HL-60 (cell line): ENCODE results near the gene HLA-DQA1.

Experiments used
- GABPA ChIP-seq: IDR thresholded peaks from 2 replicates; pipeline ENCODE4 v1.6.1; 2012; ENCODE audit warnings: low read depth
- POLR2AphosphoS5 ChIP-seq: IDR thresholded peaks from 2 replicates; pipeline ENCODE4 v1.6.1; 2012; ENCODE audit warnings: low read depth
- SPI1 ChIP-seq: IDR thresholded peaks from 2 replicates; pipeline ENCODE4 v1.6.1; 2012; ENCODE audit warnings: low read depth, mild to moderate bottlenecking, borderline replicate concordance
- TF ChIP-seq, protein P1 (sequence below): IDR thresholded peaks from one replicate; pipeline ENCODE4 v1.5.1; 2011; ENCODE audit warnings: low read length, control low read depth, inconsistent platforms; ENCODE audit not compliant: insufficient read depth
- TF ChIP-seq, protein P2 (sequence below): IDR thresholded peaks from 2 replicates; pipeline ENCODE4 v1.6.1; 2012; ENCODE audit warnings: low read depth; ENCODE audit not compliant: insufficient replicate concordance

DNA sequence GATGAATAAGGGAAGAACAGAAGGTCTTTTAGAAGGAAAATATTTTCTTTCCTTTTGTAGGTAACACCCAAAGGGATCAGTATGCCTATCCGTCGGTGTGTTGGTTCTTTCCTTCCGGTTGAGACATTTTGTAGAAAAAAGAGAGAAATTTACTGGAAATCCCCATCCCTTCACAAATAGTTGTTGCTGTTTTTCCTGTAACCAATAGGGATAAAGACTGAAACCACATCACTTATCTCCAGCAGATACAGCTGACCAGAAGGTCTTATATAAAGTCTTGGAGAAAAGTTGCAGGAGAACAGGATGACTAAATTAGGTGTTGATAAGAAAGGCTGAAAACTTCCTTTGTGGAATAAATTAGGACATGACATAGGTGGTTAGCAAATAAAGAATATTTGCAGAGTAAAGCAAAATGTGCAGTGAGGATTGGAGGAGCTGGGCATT lies 32.8 kb upstream of the HLA-DQA1 start:
- TF ChIP-seq POLR2AphosphoS5, result no peak
- TF ChIP-seq, protein P1, sequence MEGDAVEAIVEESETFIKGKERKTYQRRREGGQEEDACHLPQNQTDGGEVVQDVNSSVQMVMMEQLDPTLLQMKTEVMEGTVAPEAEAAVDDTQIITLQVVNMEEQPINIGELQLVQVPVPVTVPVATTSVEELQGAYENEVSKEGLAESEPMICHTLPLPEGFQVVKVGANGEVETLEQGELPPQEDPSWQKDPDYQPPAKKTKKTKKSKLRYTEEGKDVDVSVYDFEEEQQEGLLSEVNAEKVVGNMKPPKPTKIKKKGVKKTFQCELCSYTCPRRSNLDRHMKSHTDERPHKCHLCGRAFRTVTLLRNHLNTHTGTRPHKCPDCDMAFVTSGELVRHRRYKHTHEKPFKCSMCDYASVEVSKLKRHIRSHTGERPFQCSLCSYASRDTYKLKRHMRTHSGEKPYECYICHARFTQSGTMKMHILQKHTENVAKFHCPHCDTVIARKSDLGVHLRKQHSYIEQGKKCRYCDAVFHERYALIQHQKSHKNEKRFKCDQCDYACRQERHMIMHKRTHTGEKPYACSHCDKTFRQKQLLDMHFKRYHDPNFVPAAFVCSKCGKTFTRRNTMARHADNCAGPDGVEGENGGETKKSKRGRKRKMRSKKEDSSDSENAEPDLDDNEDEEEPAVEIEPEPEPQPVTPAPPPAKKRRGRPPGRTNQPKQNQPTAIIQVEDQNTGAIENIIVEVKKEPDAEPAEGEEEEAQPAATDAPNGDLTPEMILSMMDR, result no peak
- TF ChIP-seq, protein P2, sequence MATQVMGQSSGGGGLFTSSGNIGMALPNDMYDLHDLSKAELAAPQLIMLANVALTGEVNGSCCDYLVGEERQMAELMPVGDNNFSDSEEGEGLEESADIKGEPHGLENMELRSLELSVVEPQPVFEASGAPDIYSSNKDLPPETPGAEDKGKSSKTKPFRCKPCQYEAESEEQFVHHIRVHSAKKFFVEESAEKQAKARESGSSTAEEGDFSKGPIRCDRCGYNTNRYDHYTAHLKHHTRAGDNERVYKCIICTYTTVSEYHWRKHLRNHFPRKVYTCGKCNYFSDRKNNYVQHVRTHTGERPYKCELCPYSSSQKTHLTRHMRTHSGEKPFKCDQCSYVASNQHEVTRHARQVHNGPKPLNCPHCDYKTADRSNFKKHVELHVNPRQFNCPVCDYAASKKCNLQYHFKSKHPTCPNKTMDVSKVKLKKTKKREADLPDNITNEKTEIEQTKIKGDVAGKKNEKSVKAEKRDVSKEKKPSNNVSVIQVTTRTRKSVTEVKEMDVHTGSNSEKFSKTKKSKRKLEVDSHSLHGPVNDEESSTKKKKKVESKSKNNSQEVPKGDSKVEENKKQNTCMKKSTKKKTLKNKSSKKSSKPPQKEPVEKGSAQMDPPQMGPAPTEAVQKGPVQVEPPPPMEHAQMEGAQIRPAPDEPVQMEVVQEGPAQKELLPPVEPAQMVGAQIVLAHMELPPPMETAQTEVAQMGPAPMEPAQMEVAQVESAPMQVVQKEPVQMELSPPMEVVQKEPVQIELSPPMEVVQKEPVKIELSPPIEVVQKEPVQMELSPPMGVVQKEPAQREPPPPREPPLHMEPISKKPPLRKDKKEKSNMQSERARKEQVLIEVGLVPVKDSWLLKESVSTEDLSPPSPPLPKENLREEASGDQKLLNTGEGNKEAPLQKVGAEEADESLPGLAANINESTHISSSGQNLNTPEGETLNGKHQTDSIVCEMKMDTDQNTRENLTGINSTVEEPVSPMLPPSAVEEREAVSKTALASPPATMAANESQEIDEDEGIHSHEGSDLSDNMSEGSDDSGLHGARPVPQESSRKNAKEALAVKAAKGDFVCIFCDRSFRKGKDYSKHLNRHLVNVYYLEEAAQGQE, result no peak
- no peak for TF ChIP-seq SPI1
- no peak for TF ChIP-seq GABPA
